ENCODE results near the gene ISCA1.

The ISCA1 gene

GRCh38 chr9:86304236-86304730, 21.9 kb upstream of the ISCA1 start:
- Histone ChIP-seq H3K9ac (no peak overlapping the region), H3K36me3 (ENCODE audit: insufficient read depth) (peaks cover 3% of the 10 kb centered on the region), H3K27ac (no peak overlapping the region), H2AFZ (ENCODE audit: low read depth) (no peak overlapping the region), H3K4me1 (ENCODE audit: low read depth, poor library complexity, severe bottlenecking) (peaks cover 56% of the 10 kb centered on the region), H3K27me3 (ENCODE audit: insufficient read depth, low read depth) (no peaks in the 10 kb centered on the region), H4K20me1 (ENCODE audit: insufficient read depth) (no peaks in the 10 kb centered on the region), H3K4me2 (peak overlapping the region; percentile 7), H3K79me2 (ENCODE audit: insufficient read depth, low read depth) (no peaks in the 10 kb centered on the region), H3K4me3 (IDR thresholded peaks at IDR 0.05; ENCODE audit: insufficient read depth, low read depth, low read length) (no peak overlapping the region)
- TF ChIP-seq CTCF (conservative IDR thresholded peaks at IDR 0.05; ENCODE audit: low read depth, low read length) = no peak

- H4K20me1 ChIP-seq (ENCODE audit: insufficient read depth) = no peaks in the 10 kb centered on the region
- no peak overlapping the region for H2AFZ ChIP-seq (ENCODE audit: low read depth)
- no peak overlapping the region for H3K27ac ChIP-seq
- H3K4me1 ChIP-seq (ENCODE audit: low read depth, poor library complexity, severe bottlenecking) = peaks cover 65% of the 10 kb centered on the region
- H3K27me3 ChIP-seq (ENCODE audit: insufficient read depth, low read depth) = no peaks in the 10 kb centered on the region
- H3K79me2 ChIP-seq (ENCODE audit: insufficient read depth, low read depth) = no peaks in the 10 kb centered on the region
- H3K4me3 ChIP-seq (IDR thresholded peaks at IDR 0.05; ENCODE audit: insufficient read depth, low read depth, low read length) = no peak overlapping the region
- no peak for TF ChIP-seq CTCF (conservative IDR thresholded peaks at IDR 0.05; ENCODE audit: low read depth, low read length)
- 0 out of 2 replicates have a peak overlapping the region, but pooled peaks have one; percentile 7 for H3K4me2 ChIP-seq
- H3K9ac ChIP-seq = no peak overlapping the region
- peaks cover 3% of the 10 kb centered on the region for H3K36me3 ChIP-seq (ENCODE audit: insufficient read depth)
Observed at GRCh38 chr9:86303316-86303975, 21.1 kb upstream of the ISCA1 start.

- H3K9ac ChIP-seq = no peak overlapping the region
- no peak overlapping the region for H3K4me2 ChIP-seq
- TF ChIP-seq CTCF (conservative IDR thresholded peaks at IDR 0.05; ENCODE audit: low read depth, low read length) = no peak
- H3K4me3 ChIP-seq (IDR thresholded peaks at IDR 0.05; ENCODE audit: insufficient read depth, low read depth, low read length) = no peak overlapping the region
- H4K20me1 ChIP-seq (ENCODE audit: insufficient read depth) = no peaks in the 10 kb centered on the region
- no peak overlapping the region for H3K27ac ChIP-seq
- peaks cover 71% of the 10 kb centered on the region for H3K4me1 ChIP-seq (ENCODE audit: low read depth, poor library complexity, severe bottlenecking)
- no peak overlapping the region for H2AFZ ChIP-seq (ENCODE audit: low read depth)
- H3K27me3 ChIP-seq (ENCODE audit: insufficient read depth, low read depth) = no peaks in the 10 kb centered on the region
- H3K36me3 ChIP-seq (ENCODE audit: insufficient read depth) = peaks cover 3% of the 10 kb centered on the region
- H3K79me2 ChIP-seq (ENCODE audit: insufficient read depth, low read depth) = no peaks in the 10 kb centered on the region
Observed at GRCh38 chr9:86301686-86302085, 19.3 kb upstream of the ISCA1 start.

GRCh38 chr9:86300701-86301100, 18.4 kb upstream of the ISCA1 start:
- Histone ChIP-seq H3K9ac (no peak overlapping the region), H2AFZ (ENCODE audit: low read depth) (no peak overlapping the region), H3K4me2 (no peak overlapping the region), H3K27ac (no peak overlapping the region), H3K4me3 (IDR thresholded peaks at IDR 0.05; ENCODE audit: insufficient read depth, low read depth, low read length) (no peak overlapping the region), H3K36me3 (ENCODE audit: insufficient read depth) (peaks cover 3% of the 10 kb centered on the region), H3K4me1 (ENCODE audit: low read depth, poor library complexity, severe bottlenecking) (peaks cover 71% of the 10 kb centered on the region), H4K20me1 (ENCODE audit: insufficient read depth) (no peaks in the 10 kb centered on the region), H3K79me2 (ENCODE audit: insufficient read depth, low read depth) (no peaks in the 10 kb centered on the region), H3K27me3 (ENCODE audit: insufficient read depth, low read depth) (no peaks in the 10 kb centered on the region)
- no peak for TF ChIP-seq CTCF (conservative IDR thresholded peaks at IDR 0.05; ENCODE audit: low read depth, low read length)

All from KMS-11 (cell line).